Activated B cell treated with CpG ODN at 0.5 μM for 24 hours (primary cell): ENCODE results near the gene PWWP2B. TPM values are rescaled to one million over a fixed set of nuclear protein-coding genes. Genes with fewer than 3 reads are reported as not detected.

Source experiments
- ATAC-seq: fragments of 200-7000 bp; cut with Tn5 transposase; one replicate; pipeline ENCODE4 v1.10.0; 2021; ENCODE audit warnings: low read depth, mild to moderate bottlenecking, moderate library complexity
- CTCF ChIA-PET: fragments of 350-600 bp; sonication (Branson Sonifier 250); formaldehyde crosslinking; loops from one replicate; lab custom pipeline; 2021; ENCODE audit warnings: antibody characterized with exemption; lab: Charles Lee
- POLR2A ChIA-PET: fragments of 350-600 bp; sonication (Branson Sonifier 250); formaldehyde crosslinking; loops from one replicate; lab custom pipeline; 2021; ENCODE audit warnings: antibody characterized with exemption; lab: Charles Lee
- DNase-seq: peaks from one replicate; pipeline ENCODE4 v3.0.0; 2022
- H3K27ac Mint-ChIP-seq: one replicate; pipeline ENCODE4 v1.8.0; 2020; ENCODE audit warnings: mixed read lengths
- H3K27me3 Mint-ChIP-seq: one replicate; pipeline ENCODE4 v1.8.0; 2021; ENCODE audit warnings: mixed read lengths
- H3K36me3 Mint-ChIP-seq: one replicate; pipeline ENCODE4 v1.8.0; 2021; ENCODE audit warnings: low read depth, mixed read lengths
- H3K4me1 Mint-ChIP-seq: one replicate; pipeline ENCODE4 v1.8.0; 2021; ENCODE audit warnings: mixed read lengths
- H3K4me3 Mint-ChIP-seq: one replicate; pipeline ENCODE4 v1.8.0; 2020; ENCODE audit warnings: mild to moderate bottlenecking, mixed read lengths
- H3K9me3 Mint-ChIP-seq: one replicate; pipeline ENCODE4 v1.8.0; 2020; ENCODE audit warnings: mixed read lengths
- intact Hi-C: fragments of 100-400 bp; cut with micrococcal nuclease; formaldehyde crosslinking; loops from one replicate; pipeline ENCODE4 v1.15.1; 2024
- total RNA-seq: library from RNA; stranded (reverse); gene quantifications from 2 replicates; pipeline ENCODE4 v1.2.3, GENCODE V29; 2022
- TF ChIP-seq, protein P1 (sequence below): fragments of 200-600 bp; IDR thresholded peaks from one replicate; pipeline ENCODE4 v1.8.0; 2022; ENCODE audit warnings: antibody characterized with exemption, mild to moderate bottlenecking

PWWP2B gene
- total RNA-seq, 1 donor from 2014 or later = 13.4 TPM

DNA sequence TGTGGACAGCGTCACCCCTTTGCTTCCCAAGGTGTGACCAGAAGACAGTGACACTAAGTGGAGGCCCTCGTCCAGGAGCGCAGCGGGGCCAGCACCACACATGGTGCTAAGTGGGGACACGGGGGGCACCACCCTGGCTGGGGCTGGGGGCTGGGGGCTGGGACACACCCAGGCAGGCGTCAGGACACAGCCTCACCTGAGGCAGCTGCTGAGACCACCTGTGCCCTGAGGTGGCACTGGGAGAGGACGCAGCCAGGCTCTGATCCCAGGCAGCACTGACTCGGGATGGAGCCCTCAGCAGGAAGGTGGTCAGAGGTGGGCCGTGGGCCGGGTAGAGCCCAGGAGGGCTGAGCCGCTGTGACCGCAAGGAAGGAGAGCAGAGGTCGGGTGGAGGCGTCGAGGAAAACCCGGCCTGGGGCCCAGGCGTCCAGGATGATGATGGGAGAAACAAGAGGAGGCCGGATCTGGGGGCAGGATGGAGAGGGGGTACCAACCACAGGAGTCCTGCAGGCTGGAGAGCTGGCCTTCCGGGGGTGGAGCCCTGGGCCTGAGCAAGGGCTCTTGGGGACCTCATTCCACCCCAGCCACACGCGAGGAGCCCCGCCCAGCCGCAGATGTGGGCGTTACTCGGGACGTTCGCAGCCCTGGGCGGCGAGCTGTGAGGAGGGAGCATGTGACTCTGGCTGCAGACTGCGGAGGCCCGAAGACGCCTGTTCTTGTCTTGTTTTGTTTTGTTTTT, 42.5 kb upstream of the PWWP2B start:
- ATAC-seq (no peak), DNase-seq (no peak)
- H3K27ac Mint-ChIP-seq = no peak overlapping the region
- H3K9me3 Mint-ChIP-seq = no peaks in the 10 kb centered on the region
- H3K27me3 Mint-ChIP-seq = no peaks in the 10 kb centered on the region
- intact Hi-C loops = no loop called here
- no peak overlapping the region for H3K4me3 Mint-ChIP-seq
- H3K4me1 Mint-ChIP-seq = peaks cover 7% of the 10 kb centered on the region
- TF ChIP-seq, protein P1, sequence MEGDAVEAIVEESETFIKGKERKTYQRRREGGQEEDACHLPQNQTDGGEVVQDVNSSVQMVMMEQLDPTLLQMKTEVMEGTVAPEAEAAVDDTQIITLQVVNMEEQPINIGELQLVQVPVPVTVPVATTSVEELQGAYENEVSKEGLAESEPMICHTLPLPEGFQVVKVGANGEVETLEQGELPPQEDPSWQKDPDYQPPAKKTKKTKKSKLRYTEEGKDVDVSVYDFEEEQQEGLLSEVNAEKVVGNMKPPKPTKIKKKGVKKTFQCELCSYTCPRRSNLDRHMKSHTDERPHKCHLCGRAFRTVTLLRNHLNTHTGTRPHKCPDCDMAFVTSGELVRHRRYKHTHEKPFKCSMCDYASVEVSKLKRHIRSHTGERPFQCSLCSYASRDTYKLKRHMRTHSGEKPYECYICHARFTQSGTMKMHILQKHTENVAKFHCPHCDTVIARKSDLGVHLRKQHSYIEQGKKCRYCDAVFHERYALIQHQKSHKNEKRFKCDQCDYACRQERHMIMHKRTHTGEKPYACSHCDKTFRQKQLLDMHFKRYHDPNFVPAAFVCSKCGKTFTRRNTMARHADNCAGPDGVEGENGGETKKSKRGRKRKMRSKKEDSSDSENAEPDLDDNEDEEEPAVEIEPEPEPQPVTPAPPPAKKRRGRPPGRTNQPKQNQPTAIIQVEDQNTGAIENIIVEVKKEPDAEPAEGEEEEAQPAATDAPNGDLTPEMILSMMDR = no peak
- peaks cover 2% of the 10 kb centered on the region for H3K36me3 Mint-ChIP-seq
- ChIA-PET CTCF (no interaction called here), POLR2A (no interaction called here)

DNA sequence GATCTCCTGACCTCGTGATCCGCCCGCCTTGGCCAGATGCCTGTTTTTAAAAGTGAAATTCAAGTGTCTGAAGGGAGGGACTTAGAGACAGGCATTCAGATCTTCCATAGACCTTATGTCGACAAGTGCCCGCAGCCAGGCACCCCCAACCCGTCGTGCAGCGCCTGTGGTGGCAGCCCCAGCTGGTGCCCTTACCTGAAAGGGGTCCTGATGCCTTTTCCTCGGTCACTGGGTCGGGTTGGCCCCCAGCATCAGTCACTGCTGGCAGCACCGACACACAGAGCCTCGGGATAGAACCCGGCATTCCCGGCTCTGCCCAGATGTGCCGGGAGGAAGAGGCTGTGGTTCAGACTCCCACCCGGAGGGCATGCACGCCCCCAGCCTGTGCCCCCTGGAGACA, 41.7 kb upstream of the PWWP2B start:
- Mint-ChIP-seq H3K27me3 (no peaks in the 10 kb centered on the region), H3K9me3 (no peaks in the 10 kb centered on the region), H3K4me3 (no peak overlapping the region), H3K4me1 (peaks cover 7% of the 10 kb centered on the region), H3K27ac (no peak overlapping the region), H3K36me3 (peaks cover 2% of the 10 kb centered on the region)
- CTCF ChIA-PET = no interaction called here
- TF ChIP-seq, protein P1 = no peak
- DNase-seq (no peak), ATAC-seq (no peak)
- intact Hi-C loops = no loop called here
- POLR2A ChIA-PET = no interaction called here

DNA sequence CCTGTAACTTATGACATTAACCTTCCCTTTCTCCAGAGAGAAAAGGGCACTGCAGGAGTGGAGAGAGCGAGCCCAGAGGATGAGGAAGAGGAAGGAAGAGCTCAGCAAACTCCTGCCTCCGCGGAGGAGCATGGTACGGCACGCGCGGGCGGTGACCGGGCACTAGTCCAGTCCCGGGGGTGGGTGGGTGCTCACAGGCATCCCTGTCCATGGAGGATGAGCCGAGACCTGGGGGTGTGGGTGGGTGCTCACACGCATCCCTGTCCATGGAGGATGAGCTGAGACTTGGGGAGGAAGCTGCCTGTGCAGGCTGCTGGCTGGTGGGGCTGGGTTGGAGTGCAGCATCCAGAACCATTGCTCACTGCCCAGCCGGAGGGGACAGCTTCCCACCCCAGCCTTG, 41.2 kb upstream of the PWWP2B start:
- ATAC-seq (no peak), DNase-seq (no peak)
- H3K27ac Mint-ChIP-seq = no peak overlapping the region
- ChIA-PET POLR2A (no interaction called here), CTCF (interaction anchor here (1.1 kb wide), 1 partner anchor 287 kb away, joined by 3 read pairs; no protein-coding TSS in a partner anchor)
- H3K36me3 Mint-ChIP-seq = peaks cover 2% of the 10 kb centered on the region
- intact Hi-C loops = no loop called here
- TF ChIP-seq, protein P1 = no peak
- no peaks in the 10 kb centered on the region for H3K27me3 Mint-ChIP-seq
- H3K9me3 Mint-ChIP-seq = no peaks in the 10 kb centered on the region
- no peak overlapping the region for H3K4me3 Mint-ChIP-seq
- peaks cover 7% of the 10 kb centered on the region for H3K4me1 Mint-ChIP-seq

- Mint-ChIP-seq H3K27ac (no peak overlapping the region), H3K36me3 (peaks cover 2% of the 10 kb centered on the region), H3K4me1 (peaks cover 5% of the 10 kb centered on the region), H3K27me3 (no peaks in the 10 kb centered on the region), H3K9me3 (no peaks in the 10 kb centered on the region), H3K4me3 (no peak overlapping the region)
- DNase-seq = no peak
- TF ChIP-seq, protein P1 = no peak
- intact Hi-C loops = no loop called here
- ChIA-PET CTCF (interaction anchor here (1.1 kb wide), 1 partner anchor 286 kb away, joined by 3 read pairs; no protein-coding TSS in a partner anchor), POLR2A (no interaction called here)
- no peak for ATAC-seq
These were observed 40.3 kb upstream of the PWWP2B start for GRCh38 chr10:132356621-132357195.

- TF ChIP-seq, protein P1 = no peak
- no peak overlapping the region for H3K27ac Mint-ChIP-seq
- intact Hi-C loops = no loop called here
- POLR2A ChIA-PET = no interaction called here
- CTCF ChIA-PET = no interaction called here
- ATAC-seq (no peak), DNase-seq (no peak)
- H3K4me1 Mint-ChIP-seq = peaks cover 5% of the 10 kb centered on the region
- H3K36me3 Mint-ChIP-seq = peaks cover 8% of the 10 kb centered on the region
- no peaks in the 10 kb centered on the region for H3K9me3 Mint-ChIP-seq
- no peak overlapping the region for H3K4me3 Mint-ChIP-seq
- no peaks in the 10 kb centered on the region for H3K27me3 Mint-ChIP-seq
These were observed 39.5 kb upstream of the PWWP2B start for GRCh38 chr10:132357286-132358058.
